MCF 10A (cell line): ENCODE data around the gene ABCC6. TPM values are rescaled to one million over a fixed set of nuclear protein-coding genes. Genes with fewer than 3 reads are reported as not detected.
A peak's percentile ranks its signal among the peaks of the same experiment; 100 is the strongest.
"Not testable (repeated sequence)": the region's sequence is repeated elsewhere in the genome, so short reads cannot be mapped to it uniquely, and the experiment has no call there.

Experiments used
- BruUV-seq: library from RNA; stranded (reverse); fragments of 400-500 nt; replicated peaks from 2 replicates; lab custom pipeline; 2021; lab: Mats Ljungman, UMichigan
- CTCF ChIA-PET: fragments of 300-600 bp; sonication (Branson Sonifier 250); formaldehyde crosslinking; extraction: SDS; loops from one replicate; lab custom pipeline; 2021; ENCODE audit warnings: antibody characterized with exemption, inconsistent platforms; lab: Yijun Ruan, JAX
- POLR2A ChIA-PET: fragments of 300-600, 350-650 bp; sonication (Branson Sonifier 250); formaldehyde crosslinking; extraction: SDS; loops from one replicate; lab custom pipeline; 2020; ENCODE audit warnings: antibody characterized with exemption, inconsistent platforms; lab: Yijun Ruan, JAX
- DNase-seq: peaks from one replicate; pipeline ENCODE4 v3.0.0-alpha.2; 2018; ENCODE audit not compliant: unreplicated experiment
- H3K27ac Mint-ChIP-seq: one replicate; pipeline ENCODE4 v1.8.0; 2022; ENCODE audit warnings: mild to moderate bottlenecking, low read depth, mixed read lengths; ENCODE audit not compliant: unreplicated experiment
- H3K27me3 Mint-ChIP-seq: one replicate; pipeline ENCODE4 v1.8.0; 2022; ENCODE audit warnings: mixed read lengths; ENCODE audit not compliant: insufficient read depth, unreplicated experiment
- H3K36me3 Mint-ChIP-seq: one replicate; pipeline ENCODE4 v1.8.0; 2022; ENCODE audit warnings: mild to moderate bottlenecking, moderate library complexity, mixed read lengths; ENCODE audit not compliant: insufficient read depth, unreplicated experiment
- H3K4me1 Mint-ChIP-seq: one replicate; pipeline ENCODE4 v1.8.0; 2022; ENCODE audit warnings: mixed read lengths; ENCODE audit not compliant: insufficient read depth, unreplicated experiment
- H3K4me3 Mint-ChIP-seq: one replicate; pipeline ENCODE4 v1.8.0; 2022; ENCODE audit warnings: mild to moderate bottlenecking, moderate library complexity, mixed read lengths; ENCODE audit not compliant: unreplicated experiment
- H3K9me3 Mint-ChIP-seq: one replicate; pipeline ENCODE4 v1.8.0; 2022; ENCODE audit warnings: mixed read lengths; ENCODE audit not compliant: unreplicated experiment
- CTCF ChIP-seq: fragments of 200-600 bp; IDR thresholded peaks from one replicate; pipeline ENCODE4 v1.8.0; 2022; ENCODE audit warnings: antibody characterized with exemption, mild to moderate bottlenecking; ENCODE audit not compliant: unreplicated experiment
- intact Hi-C: fragments of 100-400 bp; cut with micrococcal nuclease; formaldehyde crosslinking; loops from 2 replicates; pipeline ENCODE4 v1.14.1; 2022
- total RNA-seq: library from RNA; stranded (reverse); gene quantifications from 2 replicates; pipeline ENCODE4 v1.2.3, GENCODE V29; 2022

The ABCC6 gene
- total RNA-seq, 1 experiment from 2014 or later, result not detected

DNA sequence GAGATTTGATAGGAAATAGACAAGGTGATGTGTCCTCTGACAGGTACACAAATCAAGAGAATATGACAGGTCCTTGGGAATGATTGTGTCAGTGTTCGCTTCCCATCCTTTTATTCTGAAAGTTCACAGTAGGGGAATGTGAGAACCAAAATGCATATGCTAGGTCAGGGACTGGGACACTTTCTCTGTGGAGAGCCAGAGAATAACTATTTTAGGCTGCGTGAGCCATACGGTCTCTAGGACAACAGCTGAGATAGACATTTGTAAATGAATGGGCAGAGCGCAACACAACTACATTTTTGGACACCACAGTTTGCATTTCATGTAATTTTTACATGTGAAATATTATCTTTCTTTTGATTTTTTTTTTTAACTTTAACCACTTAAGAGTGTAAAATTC lies 36.7 kb upstream of the ABCC6 start:
- intact Hi-C loops, H3K27me3 Mint-ChIP-seq, H3K4me1 Mint-ChIP-seq, H3K27ac Mint-ChIP-seq, BruUV-seq, CTCF ChIA-PET, DNase-seq, POLR2A ChIA-PET, H3K9me3 Mint-ChIP-seq, H3K4me3 Mint-ChIP-seq: not testable (repeated sequence)
- peaks cover 25% of the 10 kb centered on the region for H3K36me3 Mint-ChIP-seq

GRCh38 chr16:16258822-16259221 lies 35.5 kb upstream of the ABCC6 start:
- H3K27ac Mint-ChIP-seq, DNase-seq, H3K9me3 Mint-ChIP-seq, intact Hi-C loops, BruUV-seq, CTCF ChIA-PET, H3K27me3 Mint-ChIP-seq, H3K4me1 Mint-ChIP-seq, H3K4me3 Mint-ChIP-seq, POLR2A ChIA-PET: not testable (repeated sequence)
- peaks cover 32% of the 10 kb centered on the region for H3K36me3 Mint-ChIP-seq

GRCh38 chr16:16257301-16257923 lies 34.1 kb upstream of the ABCC6 start:
- intact Hi-C loops, H3K9me3 Mint-ChIP-seq, POLR2A ChIA-PET, DNase-seq, H3K4me1 Mint-ChIP-seq, H3K27ac Mint-ChIP-seq, H3K27me3 Mint-ChIP-seq, BruUV-seq, H3K4me3 Mint-ChIP-seq: not testable (repeated sequence)
- CTCF ChIA-PET, result interaction anchor here (0.5 kb wide), 1 partner anchor 290 kb away, joined by 4 read pairs; no protein-coding TSS in a partner anchor
- H3K36me3 Mint-ChIP-seq, result peaks cover 32% of the 10 kb centered on the region
- TF ChIP-seq CTCF, result peak; percentile 32

- H3K27me3 Mint-ChIP-seq, DNase-seq, H3K4me3 Mint-ChIP-seq, H3K4me1 Mint-ChIP-seq, H3K9me3 Mint-ChIP-seq, intact Hi-C loops, CTCF ChIA-PET, POLR2A ChIA-PET, H3K27ac Mint-ChIP-seq, BruUV-seq: not testable (repeated sequence)
- peaks cover 18% of the 10 kb centered on the region for H3K36me3 Mint-ChIP-seq
These were observed 29.1 kb upstream of the ABCC6 start for GRCh38 chr16:16252377-16252776.

DNA sequence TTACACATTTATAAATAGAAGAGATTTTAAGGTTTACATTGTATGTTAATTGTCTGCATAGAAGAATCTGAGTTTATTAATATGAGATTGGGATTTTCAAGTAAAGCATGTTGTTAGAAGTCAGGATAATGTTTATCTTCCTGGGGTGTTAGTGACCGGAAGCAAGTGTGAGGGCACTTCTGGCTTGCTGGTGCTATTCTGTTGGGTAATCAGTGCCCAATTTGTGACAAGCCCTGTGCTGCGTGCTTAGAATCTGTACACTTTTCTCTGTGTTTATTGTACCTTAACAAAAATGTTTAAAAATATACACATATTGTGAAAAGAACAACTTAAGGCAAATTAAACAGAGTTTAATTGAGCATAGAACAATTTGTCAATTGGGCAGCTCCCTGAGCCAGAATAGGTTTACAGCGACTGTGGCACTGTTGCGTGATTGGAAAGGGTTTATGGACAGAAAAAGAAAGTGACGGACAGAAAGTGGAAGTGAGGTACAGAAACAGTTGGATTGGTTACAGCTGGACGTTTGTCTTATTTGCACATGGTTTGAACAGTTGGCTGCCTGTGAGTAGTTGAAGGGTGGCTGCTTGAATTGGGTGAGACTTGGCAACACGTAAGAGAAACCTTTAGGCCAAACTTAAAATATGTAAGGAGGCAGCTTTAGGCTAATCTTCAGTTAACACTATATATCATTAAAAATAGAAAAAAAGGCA lies 26.5 kb upstream of the ABCC6 start:
- H3K4me1 Mint-ChIP-seq, POLR2A ChIA-PET, H3K4me3 Mint-ChIP-seq, intact Hi-C loops, H3K9me3 Mint-ChIP-seq, DNase-seq, H3K27ac Mint-ChIP-seq, H3K27me3 Mint-ChIP-seq, BruUV-seq, CTCF ChIA-PET: not testable (repeated sequence)
- H3K36me3 Mint-ChIP-seq, result peaks cover 18% of the 10 kb centered on the region

DNA sequence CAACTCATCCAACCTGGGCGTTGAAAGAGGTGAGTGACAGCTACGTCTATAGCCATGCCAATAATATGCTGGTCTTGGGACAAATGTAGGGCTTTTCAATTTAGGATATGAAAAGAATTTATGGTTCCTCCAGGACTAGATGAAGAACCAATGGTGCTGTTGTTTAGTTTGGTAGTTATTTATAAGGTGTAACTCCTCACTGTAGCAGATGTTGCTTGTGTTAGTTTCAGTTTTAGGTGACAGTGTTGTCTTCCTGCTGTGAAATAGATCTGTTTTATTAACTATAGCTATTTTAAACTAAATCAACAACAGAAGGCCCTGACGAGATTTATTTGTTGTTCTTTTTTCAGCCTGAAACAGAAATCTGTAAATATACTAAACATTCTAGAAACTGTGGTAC lies 24.1 kb upstream of the ABCC6 start:
- DNase-seq, H3K4me3 Mint-ChIP-seq, H3K4me1 Mint-ChIP-seq, H3K27ac Mint-ChIP-seq, BruUV-seq, H3K9me3 Mint-ChIP-seq, intact Hi-C loops, POLR2A ChIA-PET, CTCF ChIA-PET, H3K27me3 Mint-ChIP-seq: not testable (repeated sequence)
- peaks cover 12% of the 10 kb centered on the region for H3K36me3 Mint-ChIP-seq

- CTCF ChIA-PET, H3K4me3 Mint-ChIP-seq, H3K4me1 Mint-ChIP-seq, POLR2A ChIA-PET, H3K9me3 Mint-ChIP-seq, H3K27me3 Mint-ChIP-seq, BruUV-seq, DNase-seq, intact Hi-C loops, H3K27ac Mint-ChIP-seq: not testable (repeated sequence)
- peaks cover 12% of the 10 kb centered on the region for H3K36me3 Mint-ChIP-seq
These were observed 23.4 kb upstream of the ABCC6 start for GRCh38 chr16:16246578-16247262.

DNA sequence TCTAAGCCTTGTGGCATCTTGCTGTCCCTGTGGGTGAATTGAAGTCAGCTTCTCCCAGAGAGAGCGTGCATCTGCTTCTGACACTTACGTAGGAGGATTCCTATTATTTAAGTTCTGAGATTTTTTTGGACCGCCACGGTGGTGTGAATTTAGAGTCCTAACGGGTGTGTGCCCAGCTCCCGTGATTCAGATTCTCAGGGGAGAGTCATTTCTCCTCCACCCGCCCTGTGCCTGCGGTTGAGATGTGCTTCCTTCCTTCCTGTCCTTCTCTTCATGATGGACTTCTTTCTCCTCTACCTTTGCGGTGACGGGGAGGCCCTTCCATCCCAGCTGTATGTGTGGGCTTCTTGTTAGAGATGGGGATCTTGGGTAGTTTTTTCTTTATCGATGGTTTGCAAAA lies 20.6 kb upstream of the ABCC6 start:
- BruUV-seq, CTCF ChIA-PET, DNase-seq, H3K27me3 Mint-ChIP-seq, H3K9me3 Mint-ChIP-seq, POLR2A ChIA-PET, intact Hi-C loops, H3K4me1 Mint-ChIP-seq, H3K27ac Mint-ChIP-seq, H3K36me3 Mint-ChIP-seq, H3K4me3 Mint-ChIP-seq: not testable (repeated sequence)
